ENCODE data around the gene SIGLEC8.

DNA sequence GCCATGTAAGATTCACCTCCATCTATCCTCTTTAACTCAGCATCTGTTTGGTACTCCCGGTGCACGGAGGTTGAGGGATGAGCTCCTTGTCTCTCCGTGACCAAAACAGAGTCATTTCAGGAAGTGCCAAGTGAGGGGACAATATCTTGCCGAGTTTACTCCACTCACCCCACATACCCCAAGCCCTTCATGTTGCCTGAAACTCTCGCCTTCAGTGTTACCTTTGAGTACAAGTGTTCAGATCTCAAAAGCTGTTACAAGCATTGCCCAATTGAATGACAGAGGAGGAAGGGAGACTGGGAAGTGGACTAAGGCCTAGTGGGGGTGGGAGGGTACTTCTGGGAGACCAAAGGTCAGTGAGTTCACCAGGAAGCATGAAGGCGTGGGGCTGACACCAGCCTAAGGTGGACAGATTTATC, 49.4 kb upstream of the SIGLEC8 start:
- TF ChIP-seq EZH2phosphoT487 (IDR thresholded peaks at IDR 0.05; ENCODE audit: insufficient read depth, low read depth) (no peak), EZH2 (IDR thresholded peaks at IDR 0.05; ENCODE audit: insufficient read depth, poor library complexity, severe bottlenecking) (no peak)
